HG02642 (cell line): Measurements from ENCODE around the gene NLGN1.
"Not testable (repeated sequence)": the region's sequence is repeated elsewhere in the genome, so short reads cannot be mapped to it uniquely, and the experiment has no call there.

ENCODE experiments used
- ATAC-seq: cut with Tn5 transposase; IDR thresholded peaks from one replicate; pipeline ENCODE4 v1.9.1; 2021; ENCODE audit warnings: mild to moderate bottlenecking; ENCODE audit not compliant: unreplicated experiment, poor library complexity

The NLGN1 gene

DNA sequence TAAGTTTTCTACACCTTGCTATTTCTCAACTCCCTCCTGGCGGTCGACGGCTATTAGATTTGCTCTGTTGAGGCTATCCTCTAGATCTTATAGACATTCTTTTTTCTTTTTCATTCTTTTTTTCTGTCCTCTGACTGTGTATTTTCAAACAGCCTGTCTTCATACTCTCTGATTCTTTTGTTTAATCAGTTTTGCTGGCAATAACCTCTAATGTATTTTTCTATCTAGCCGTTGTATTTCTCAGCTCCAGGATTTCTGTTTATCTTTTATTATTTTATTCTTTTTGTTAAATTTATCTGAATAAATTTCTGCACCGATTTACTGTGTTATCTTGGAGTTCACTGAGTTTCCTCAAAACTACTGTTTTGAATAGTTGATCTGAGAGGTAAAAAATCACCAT is 31.5 kb downstream of the NLGN1 start:
- ATAC-seq = no peak

DNA sequence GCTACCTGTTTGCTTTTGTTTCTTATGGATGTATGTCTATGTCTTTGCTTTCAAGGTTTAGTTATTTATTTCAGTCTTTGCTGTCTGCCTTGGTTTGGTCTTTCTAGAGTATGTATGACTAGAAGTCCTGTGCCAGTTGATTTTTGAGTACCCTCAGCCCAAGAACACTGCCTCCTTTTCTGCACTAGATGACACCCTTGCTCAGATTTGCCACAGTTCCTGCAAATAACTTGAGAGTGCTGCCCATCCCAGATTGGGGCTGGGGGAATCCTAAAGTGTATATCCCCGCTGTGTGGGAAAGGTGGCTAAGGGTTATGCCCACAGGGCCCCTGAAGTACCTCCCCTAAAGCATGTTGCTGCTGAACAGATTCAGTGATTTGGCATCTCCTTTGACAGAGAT is 32.0 kb downstream of the NLGN1 start:
- no peak for ATAC-seq

DNA sequence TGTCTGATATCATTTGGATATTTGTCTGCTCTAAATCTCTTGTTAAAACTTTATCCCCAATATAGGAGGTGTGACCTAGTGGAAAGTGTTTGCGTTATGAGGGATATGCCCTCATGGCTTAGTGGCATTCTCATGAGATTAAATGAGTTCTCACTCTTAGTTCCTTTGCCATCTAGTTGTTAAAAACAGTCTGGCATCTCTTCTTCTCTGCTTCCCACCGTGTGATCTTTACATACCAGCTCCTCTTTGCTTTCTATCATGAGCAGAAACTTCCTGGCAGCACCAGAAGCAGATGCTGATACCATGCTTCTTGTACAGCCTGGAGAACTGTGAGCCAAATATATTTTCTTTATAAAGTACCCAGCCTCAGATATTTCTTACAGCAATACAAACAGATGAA is 33.0 kb downstream of the NLGN1 start:
- ATAC-seq = no peak

GRCh38 chr3:173439004-173439403 is 41.5 kb downstream of the NLGN1 start:
- no peak for ATAC-seq

DNA sequence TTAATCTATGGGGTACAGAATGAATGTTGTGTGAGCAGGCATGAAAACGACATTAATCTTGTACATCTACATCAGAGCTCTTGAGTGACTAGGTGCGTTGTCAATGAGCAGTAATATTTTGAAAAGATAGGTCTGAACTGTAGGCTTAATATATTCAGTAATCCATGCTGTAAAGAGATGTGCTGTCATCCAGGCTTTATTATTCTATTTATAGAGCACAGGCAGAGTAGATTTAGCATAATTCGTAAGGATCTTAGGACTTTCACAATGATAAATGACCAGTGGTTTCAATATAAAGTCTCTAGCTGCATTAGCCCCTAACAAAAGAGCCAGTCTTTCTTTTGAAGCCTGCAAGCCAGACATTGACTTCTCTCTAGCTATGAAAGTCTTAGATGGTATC is 43.0 kb downstream of the NLGN1 start:
- no peak for ATAC-seq

DNA sequence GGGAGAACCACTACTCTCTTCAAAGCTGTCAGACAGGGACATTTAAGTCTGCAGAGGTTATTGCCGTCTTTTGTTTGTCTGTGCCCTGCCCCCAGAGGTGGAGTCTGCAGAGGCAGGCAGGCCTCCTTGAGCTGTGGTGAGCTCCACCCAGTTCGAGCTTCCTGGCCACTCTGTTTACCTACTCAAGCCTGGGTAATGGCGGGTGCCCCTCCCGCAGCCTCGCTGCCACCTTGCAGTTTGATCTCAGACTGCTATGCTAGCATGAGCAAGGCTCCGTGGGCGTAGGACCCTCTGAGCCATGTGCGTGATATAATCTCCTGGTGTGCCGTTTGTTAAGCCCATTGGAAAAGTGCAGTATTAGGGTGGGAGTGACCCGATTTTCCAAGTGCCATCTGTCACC is 54.0 kb downstream of the NLGN1 start:
- not testable (repeated sequence) for ATAC-seq

DNA sequence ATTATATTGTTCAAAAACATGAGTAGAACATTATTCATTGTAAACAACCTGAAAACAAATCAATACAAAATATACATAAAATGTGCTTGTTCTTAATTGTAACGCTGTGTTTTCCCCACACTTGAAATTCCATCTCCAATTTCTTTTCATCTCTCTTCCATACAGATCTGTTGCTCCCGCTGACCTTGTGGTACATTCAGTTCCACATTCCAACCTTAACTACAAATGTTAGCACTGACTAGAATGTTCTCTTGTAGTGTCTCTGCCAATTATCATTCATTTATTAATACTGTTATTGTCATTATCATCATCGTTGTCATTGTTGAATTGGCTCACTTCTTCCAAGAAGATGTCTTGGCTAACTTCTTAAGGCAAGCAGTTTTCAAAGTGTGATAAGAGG is 65.7 kb downstream of the NLGN1 start:
- ATAC-seq = no peak

DNA sequence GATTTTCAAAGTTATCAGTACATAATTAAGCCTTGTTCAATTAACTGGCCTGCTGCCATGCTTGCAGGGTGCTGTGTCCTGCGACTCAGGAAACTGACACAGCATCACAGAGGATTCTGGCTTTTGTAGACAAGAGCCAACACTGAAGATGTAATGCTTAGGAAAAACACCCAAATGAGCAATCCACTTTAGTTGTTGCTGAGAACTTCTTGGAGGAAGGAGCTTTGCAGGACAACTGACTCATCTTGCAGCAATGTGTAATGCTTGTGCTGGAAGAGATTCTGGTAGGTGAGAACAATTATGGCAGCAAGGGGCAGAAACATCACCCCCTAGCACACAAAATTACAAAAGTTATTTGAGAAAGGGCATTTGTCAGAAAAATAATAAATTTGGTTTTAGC is 67.6 kb downstream of the NLGN1 start:
- no peak for ATAC-seq

- no peak for ATAC-seq
Observed at GRCh38 chr3:173465898-173466678, 68.5 kb downstream of the NLGN1 start.

DNA sequence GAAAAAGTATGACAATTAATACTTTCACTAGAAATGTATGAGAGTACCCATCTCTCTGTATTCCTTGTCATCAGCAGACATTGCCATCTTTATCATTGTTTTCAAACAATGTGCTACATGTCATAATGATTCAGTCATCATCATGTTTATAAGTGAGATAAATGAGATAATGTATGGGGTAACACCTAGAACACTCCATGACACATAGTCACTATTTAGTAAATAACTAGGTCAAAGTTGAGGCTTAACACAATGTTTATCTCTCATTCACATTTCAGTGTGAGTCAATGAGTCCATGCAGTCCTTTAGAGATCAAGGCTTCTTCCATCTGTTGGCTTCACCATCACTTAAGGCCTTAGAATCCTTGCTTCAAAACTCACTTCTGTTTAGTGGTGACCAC is 70.0 kb downstream of the NLGN1 start:
- ATAC-seq = no peak

GRCh38 chr3:173473237-173473636 is 75.7 kb downstream of the NLGN1 start:
- ATAC-seq = no peak

GRCh38 chr3:173479301-173479700 is 81.8 kb downstream of the NLGN1 start:
- no peak for ATAC-seq

DNA sequence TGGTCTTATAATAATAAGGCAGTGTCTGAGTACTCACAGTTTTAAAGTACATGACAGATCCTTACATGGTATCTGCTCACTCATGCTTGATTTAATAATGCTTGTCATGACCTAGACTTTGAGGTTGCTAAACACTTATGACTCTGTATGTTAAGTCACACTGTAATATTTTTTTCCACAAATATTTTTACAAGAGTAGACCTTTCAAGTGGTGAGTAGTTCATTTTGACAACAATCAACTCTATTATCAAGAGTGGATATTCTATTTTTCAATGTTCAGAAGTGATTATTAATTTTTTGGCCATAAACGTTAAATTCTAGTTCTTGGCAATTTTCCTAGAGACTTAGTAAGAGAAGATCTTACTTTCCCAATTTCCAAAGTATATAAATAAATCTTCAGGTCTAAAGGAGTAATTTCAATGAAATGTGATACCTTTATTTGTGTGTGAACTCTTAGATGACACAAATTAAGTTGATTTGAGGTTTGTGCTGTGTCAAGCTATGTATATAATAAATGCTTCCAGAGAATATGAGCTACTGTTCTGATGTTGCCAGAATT is 104.5 kb downstream of the NLGN1 start:
- ATAC-seq = no peak

GRCh38 chr3:173502983-173503568 is 105.5 kb downstream of the NLGN1 start:
- ATAC-seq = no peak

DNA sequence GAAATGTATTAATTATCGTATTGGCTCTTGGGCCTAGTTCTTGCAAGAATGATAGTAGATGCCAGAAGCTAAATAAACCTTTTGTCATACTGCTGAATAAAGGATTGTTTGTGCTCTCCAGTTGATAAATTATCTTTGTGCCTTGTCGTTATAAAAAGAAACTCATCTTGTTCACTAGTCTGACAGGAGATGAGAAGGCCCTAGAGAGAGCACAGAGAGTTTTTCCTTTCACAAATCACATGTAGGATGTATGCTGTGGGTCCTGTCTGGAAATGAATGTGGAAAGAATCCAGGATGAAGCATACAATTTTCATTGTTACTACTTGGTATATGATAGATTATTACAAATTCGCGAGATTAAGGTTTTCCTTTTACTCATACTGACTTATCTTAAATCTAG is 113.0 kb downstream of the NLGN1 start:
- no peak for ATAC-seq

- no peak for ATAC-seq
Observed at GRCh38 chr3:173513123-173513522, 115.6 kb downstream of the NLGN1 start.

- ATAC-seq = peak; percentile 91
Observed at GRCh38 chr3:173529062-173529711, 131.6 kb downstream of the NLGN1 start.

DNA sequence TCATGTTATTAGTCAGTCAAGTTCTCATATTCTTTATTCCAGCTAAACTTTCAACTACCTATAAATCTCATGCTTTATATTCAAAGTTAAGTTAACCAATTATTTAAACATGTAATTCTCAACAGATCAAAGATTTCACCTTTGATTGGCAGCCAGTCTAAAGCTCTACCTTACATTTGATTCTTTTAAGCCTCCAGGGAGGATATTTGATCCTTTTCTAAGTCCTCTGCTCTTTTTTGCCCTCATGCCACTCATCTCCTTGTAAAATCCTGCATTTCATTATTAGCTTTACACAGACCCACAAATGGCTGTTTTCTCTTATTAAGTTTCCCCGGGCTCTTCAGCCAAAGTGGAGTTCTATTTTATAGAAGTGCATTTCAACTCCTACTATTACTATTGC is 134.1 kb downstream of the NLGN1 start:
- ATAC-seq = no peak

DNA sequence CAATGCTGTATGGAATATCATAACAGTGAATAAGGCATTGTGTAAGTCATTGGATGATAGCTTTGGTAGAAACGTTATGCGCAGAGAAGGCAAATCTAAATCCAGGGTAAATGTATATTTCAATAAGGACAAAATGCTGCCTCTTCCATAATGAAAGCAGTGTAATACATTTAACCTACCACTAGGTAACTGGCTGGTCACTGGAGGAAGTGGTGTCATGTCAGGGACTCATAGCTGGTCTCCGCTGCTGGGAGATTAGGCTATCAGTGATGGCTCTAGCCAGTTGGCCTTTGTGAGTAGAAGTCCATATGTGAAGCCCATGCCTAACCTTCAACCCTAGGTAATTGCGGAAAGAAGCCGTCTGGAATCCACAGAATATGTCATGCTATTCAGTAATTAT is 140.9 kb downstream of the NLGN1 start:
- peak; percentile 45 for ATAC-seq

DNA sequence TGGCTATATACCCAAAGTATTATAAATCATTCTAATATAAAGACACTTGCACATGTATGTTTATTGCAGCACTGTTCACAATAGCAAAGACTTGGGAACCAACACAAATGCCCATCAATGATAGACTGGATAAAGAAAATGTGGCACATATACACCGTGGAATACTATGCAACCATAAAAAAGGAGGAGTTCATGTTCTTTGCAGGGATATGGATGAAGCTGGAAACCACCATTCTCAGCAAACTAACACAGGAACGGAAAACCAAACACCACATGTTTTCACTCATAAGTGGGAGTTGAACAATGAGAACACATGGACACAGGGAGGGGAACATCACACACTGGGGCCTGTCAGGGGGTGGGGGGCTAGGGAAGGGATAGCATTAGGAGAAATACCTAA is 148.0 kb downstream of the NLGN1 start:
- ATAC-seq = not testable (repeated sequence)

GRCh38 chr3:173547070-173547469 is 149.5 kb downstream of the NLGN1 start:
- no peak for ATAC-seq
